HepG2 (cell line): Measurements from ENCODE around the gene WLS. TPM values are rescaled to one million over a fixed set of nuclear protein-coding genes. Genes with fewer than 3 reads are reported as not detected.

Source experiments
- ATAC-seq: fragments of 200-7000 bp; cut with Tn5 transposase; 3 replicates; pipeline ENCODE4 v1.9.1; 2020; ENCODE audit warnings: mild to moderate bottlenecking, moderate library complexity
- BruUV-seq: library from RNA; stranded (reverse); fragments of 400-500 nt; replicated peaks from 2 replicates; lab custom pipeline; 2021; lab: Mats Ljungman, UMichigan
- CTCF ChIA-PET: fragments of 300-600 bp; formaldehyde crosslinking; extraction: SDS; loops from one replicate; lab custom pipeline; 2021; ENCODE audit warnings: low total read pairs, inconsistent platforms, low intra/inter-chr PET ratio; lab: Yijun Ruan, JAX
- POLR2A ChIA-PET: fragments of 350-600 bp; sonication (Branson Sonifier 250); formaldehyde crosslinking; loops from one replicate; lab custom pipeline; 2020; ENCODE audit warnings: antibody characterized with exemption, inconsistent platforms; lab: Yijun Ruan, JAX
- DNase-seq: peaks from one replicate; pipeline ENCODE4 v3.0.0-alpha.2; 2015; ENCODE audit warnings: low spot score
- FAIRE-seq: peaks from 3 replicates; lab custom pipeline; 2011; peaks lifted over from hg19 to GRCh38; lab: Jason Lieb, UNC
- H2AFZ ChIP-seq: one replicate; pipeline ENCODE4 v1.6.1; 2011; ENCODE audit warnings: low read length, inconsistent platforms
- H3K27ac ChIP-seq: fragments of 300-600 bp; 3 replicates; pipeline ENCODE4 v1.8.0; 2011; ENCODE audit warnings: mixed run types, mild to moderate bottlenecking, mixed read lengths, low read length, inconsistent platforms; ENCODE audit not compliant: insufficient read depth; ENCODE audit errors: extremely low read length
- H3K27me3 ChIP-seq, 2 experiments: fragments of 200-600 bp in 1 of 2; 2 replicates in 1 of 2; 3 replicates in 1 of 2; pipeline versions ENCODE4 v1.6.0 to v1.8.0; 2011; ENCODE audit warnings: low read length in 2 of 2, mild to moderate bottlenecking in 2 of 2, moderate library complexity in 2 of 2, inconsistent platforms in 1 of 2; ENCODE audit not compliant: insufficient read depth in 2 of 2, control insufficient read depth in 1 of 2
- H3K36me3 ChIP-seq, 2 experiments: fragments of 200-600 bp in 1 of 2; replicated peaks in 1 of 2; 2 replicates in 1 of 2; 3 replicates in 1 of 2; pipeline versions ENCODE4 v1.5.1 to v1.8.0; 2011; ENCODE audit warnings: low read length in 2 of 2, inconsistent platforms in 1 of 2; ENCODE audit not compliant: insufficient read depth in 2 of 2, control insufficient read depth in 1 of 2
- H3K4me1 ChIP-seq: 2 replicates; pipeline ENCODE4 v1.5.1; 2012; ENCODE audit warnings: low read length, inconsistent platforms; ENCODE audit not compliant: insufficient read depth
- H3K4me2 ChIP-seq: 2 replicates; pipeline ENCODE4 v1.6.0; 2011; ENCODE audit warnings: low read depth, low read length, inconsistent platforms
- H3K4me3 ChIP-seq, 3 experiments: fragments of 200-600 bp in 1 of 3; sonication (generic), shearing (Covaris generic) in 1 of 3; replicated peaks in 1 of 3; 2 replicates each; pipeline ENCODE4 v1.5.1; 2011 to 2016; ENCODE audit warnings: low read length in 3 of 3, inconsistent platforms in 2 of 3, low read depth in 2 of 3, mild to moderate bottlenecking in 2 of 3, control low read depth in 1 of 3, mixed read lengths in 1 of 3; ENCODE audit not compliant: insufficient read depth in 1 of 3
- H3K79me2 ChIP-seq: one replicate; pipeline ENCODE4 v1.6.1; 2011; ENCODE audit warnings: low read length, inconsistent platforms; ENCODE audit not compliant: insufficient read depth
- H3K9ac ChIP-seq: 2 replicates; pipeline ENCODE4 v1.6.0; 2011; ENCODE audit warnings: mild to moderate bottlenecking, low read depth, low read length, inconsistent platforms; ENCODE audit not compliant: insufficient read depth
- H3K9me3 ChIP-seq: 2 replicates; pipeline ENCODE4 v1.5.1; 2012; ENCODE audit warnings: mild to moderate bottlenecking, low read length
- H4K20me1 ChIP-seq: 2 replicates; pipeline ENCODE4 v1.6.0; 2011; ENCODE audit warnings: inconsistent platforms, mild to moderate bottlenecking, low read length, moderate library complexity; ENCODE audit not compliant: insufficient read depth
- IRF1 ChIP-seq: sonication (generic); formaldehyde crosslinking; IDR thresholded peaks from 2 replicates; pipeline ENCODE4 v1.4.0; 2020; ENCODE audit warnings: low read depth, mild to moderate bottlenecking, missing genetic modification reagents
- ZMAT3 ChIP-seq: sonication (generic); formaldehyde crosslinking; conservative IDR thresholded peaks from 2 replicates; pipeline ENCODE4 v1.7.0; 2021; ENCODE audit warnings: missing genetic modification reagents
- WGBS: methylation state at CpG from one replicate; pipeline ENCODE4 v1.1.6; 2017; ENCODE audit warnings: low lambda C conversion rate; 5-methylcytosine and 5-hydroxymethylcytosine counted together
- in situ Hi-C: cut with HindIII; loops from 2 replicates; pipeline ENCODE4 v1.10.0; 2017; ENCODE audit warnings: low pct_unique_long_range_greater_than_20kb; ENCODE audit not compliant: extremely low pct_ligation_motif_present
- intact Hi-C: fragments of 100-400 bp; cut with micrococcal nuclease; formaldehyde crosslinking; loops from one replicate; pipeline ENCODE4 v1.10.0; 2022; ENCODE audit not compliant: unreplicated experiment
- polyA plus RNA-seq, 8 experiments: library from polyadenylated mRNA; depleted of rRNA in 3 of 8; stranded (reverse) in 7 of 8; unstranded in 1 of 8; fragments of >200 nt; fragmentation: Illumina TruSeq in 4 of 8; extraction: Trizol in 4 of 8; gene quantifications; 2 replicates each; pipeline versions ENCODE4 v1.2.1 to v1.2.3, GENCODE V29; 2011 to 2016; ENCODE audit warnings: low read depth in 4 of 8, missing spikeins in 1 of 8, mixed read lengths in 1 of 8; ENCODE audit not compliant: insufficient read depth in 1 of 8
- total RNA-seq, 5 experiments: library from RNA; depleted of rRNA; stranded (reverse); fragments of >200 nt; fragmentation: Illumina TruSeq; extraction: Trizol; gene quantifications; 2 replicates each; pipeline ENCODE4 v1.2.3, GENCODE V29; 2016; ENCODE audit warnings: low read depth in 1 of 5
- TF ChIP-seq, protein P1 (sequence below): sonication (generic); formaldehyde crosslinking; IDR thresholded peaks from 2 replicates; pipeline ENCODE4 v1.4.0; 2020; ENCODE audit warnings: mild to moderate bottlenecking, missing genetic modification reagents
- TF ChIP-seq, protein P2 (sequence below): sonication (generic); formaldehyde crosslinking; IDR thresholded peaks from 2 replicates; pipeline ENCODE4 v1.4.0; 2020; ENCODE audit warnings: mild to moderate bottlenecking, missing genetic modification reagents

WLS gene
- total and polyA plus RNA-seq, 2 of the 13 experiments (the other 11 are each of a cell fraction or from before 2014, with no cell fraction given), result not detected

DNA sequence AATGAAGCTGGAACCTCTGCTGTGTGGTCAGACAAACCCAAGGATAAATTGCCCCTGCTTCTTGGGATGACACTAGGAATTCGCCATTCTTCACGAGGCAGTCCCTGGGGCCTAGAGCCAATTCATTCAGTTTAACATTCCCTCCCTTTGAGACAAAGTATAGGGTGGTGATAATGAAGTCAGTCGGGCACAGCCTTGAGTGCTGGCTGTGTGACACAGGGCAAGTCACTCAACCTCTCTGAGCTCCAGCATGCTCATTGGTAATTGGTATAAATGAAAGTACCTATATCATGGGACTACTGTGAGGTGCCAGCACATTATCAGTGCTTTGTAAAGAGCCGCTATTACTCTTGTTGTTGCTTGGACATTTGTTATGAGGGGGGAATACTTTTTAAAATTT lies 117.0 kb downstream of the WLS start:
- Histone ChIP-seq H3K9me3 (no peaks in the 10 kb centered on the region), H3K4me2 (no peak overlapping the region), H3K27ac (no peak overlapping the region), H3K36me3 (no peaks in the 10 kb centered on the region), H3K9ac (no peak overlapping the region), H4K20me1 (no peaks in the 10 kb centered on the region; the same call in 1 of the 2 replicates), H3K27me3 (peaks cover 0 to 5% of the 10 kb centered on the region in 2 experiments; a peak in 4 of 5 replicates), H3K4me3 (no peak overlapping the region), H3K4me1 (peaks cover 8% of the 10 kb centered on the region), H3K79me2 (no peaks in the 10 kb centered on the region), H2AFZ (no peak overlapping the region)
- ATAC-seq, result no peak
- ChIA-PET POLR2A (no interaction called here), CTCF (interaction anchor here (2.6 kb wide), 1 partner anchor 206 kb away, joined by 18 read pairs; no protein-coding TSS in a partner anchor)
- FAIRE-seq, result no peak
- no TSS peak for BruUV-seq
- intact Hi-C loops (loop anchor here (5.0 kb wide), 1 partner anchor 327 kb away; no protein-coding TSS in a partner anchor), in situ Hi-C loops (loop anchor here (5.0 kb wide), 2 partner anchors 227 to 1622 kb away; no protein-coding TSS in a partner anchor)
- 0% methylated on average over 2 of the region's 4 CpGs for WGBS
- TF ChIP-seq, protein P1, sequence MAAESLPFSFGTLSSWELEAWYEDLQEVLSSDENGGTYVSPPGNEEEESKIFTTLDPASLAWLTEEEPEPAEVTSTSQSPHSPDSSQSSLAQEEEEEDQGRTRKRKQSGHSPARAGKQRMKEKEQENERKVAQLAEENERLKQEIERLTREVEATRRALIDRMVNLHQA, result no peak
- no peak for DNase-seq

DNA sequence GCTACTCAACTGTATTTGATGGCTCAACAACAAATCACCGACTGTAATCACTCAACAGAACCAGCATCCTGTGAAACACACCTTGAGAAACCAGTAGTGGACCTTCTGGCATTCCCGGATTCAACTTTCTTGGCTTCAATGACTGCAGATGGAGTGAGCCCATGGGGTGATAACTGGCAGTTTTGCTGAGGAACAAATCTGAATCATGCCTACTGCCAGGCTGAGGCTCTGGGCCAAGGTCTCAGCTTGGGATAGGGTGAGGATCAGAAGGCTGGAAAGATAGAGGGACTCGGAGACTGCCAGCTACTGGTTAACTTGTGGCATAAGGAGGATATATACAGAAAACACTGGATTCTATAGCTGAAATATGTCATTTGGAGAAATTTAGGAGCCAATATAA lies 118.4 kb downstream of the WLS start:
- H3K9me3 ChIP-seq, result no peaks in the 10 kb centered on the region
- in situ Hi-C loops, result no loop called here
- no peak overlapping the region for H3K27ac ChIP-seq
- ATAC-seq (no peak), DNase-seq (no peak), FAIRE-seq (no peak)
- H3K4me2 ChIP-seq, result no peak overlapping the region
- no peak overlapping the region for H3K4me3 ChIP-seq
- no peaks in the 10 kb centered on the region for H3K36me3 ChIP-seq
- CTCF ChIA-PET, result no interaction called here
- no peaks in the 10 kb centered on the region for H3K79me2 ChIP-seq
- H3K27me3 ChIP-seq, result peaks cover 0 to 5% of the 10 kb centered on the region in 2 experiments; a peak in 4 of 5 replicates
- no peak overlapping the region for H3K9ac ChIP-seq
- 2% methylated on average over 3 of the region's 3 CpGs for WGBS
- H4K20me1 ChIP-seq, result no peaks in the 10 kb centered on the region; the same call in 1 of the 2 replicates
- H3K4me1 ChIP-seq, result peaks cover 8% of the 10 kb centered on the region
- no TSS peak for BruUV-seq
- intact Hi-C loops, result no loop called here
- no peak for TF ChIP-seq IRF1 (CRISPR knock-in tag)
- TF ChIP-seq, protein P2, sequence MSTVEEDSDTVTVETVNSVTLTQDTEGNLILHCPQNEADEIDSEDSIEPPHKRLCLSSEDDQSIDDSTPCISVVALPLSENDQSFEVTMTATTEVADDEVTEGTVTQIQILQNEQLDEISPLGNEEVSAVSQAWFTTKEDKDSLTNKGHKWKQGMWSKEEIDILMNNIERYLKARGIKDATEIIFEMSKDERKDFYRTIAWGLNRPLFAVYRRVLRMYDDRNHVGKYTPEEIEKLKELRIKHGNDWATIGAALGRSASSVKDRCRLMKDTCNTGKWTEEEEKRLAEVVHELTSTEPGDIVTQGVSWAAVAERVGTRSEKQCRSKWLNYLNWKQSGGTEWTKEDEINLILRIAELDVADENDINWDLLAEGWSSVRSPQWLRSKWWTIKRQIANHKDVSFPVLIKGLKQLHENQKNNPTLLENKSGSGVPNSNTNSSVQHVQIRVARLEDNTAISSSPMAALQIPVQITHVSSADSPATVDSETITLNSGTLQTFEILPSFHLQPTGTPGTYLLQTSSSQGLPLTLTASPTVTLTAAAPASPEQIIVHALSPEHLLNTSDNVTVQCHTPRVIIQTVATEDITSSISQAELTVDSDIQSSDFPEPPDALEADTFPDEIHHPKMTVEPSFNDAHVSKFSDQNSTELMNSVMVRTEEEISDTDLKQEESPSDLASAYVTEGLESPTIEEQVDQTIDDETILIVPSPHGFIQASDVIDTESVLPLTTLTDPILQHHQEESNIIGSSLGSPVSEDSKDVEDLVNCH (CRISPR knock-in tag), result no peak
- no peak for TF ChIP-seq ZMAT3 (CRISPR knock-in tag)
- POLR2A ChIA-PET, result no interaction called here
- H2AFZ ChIP-seq, result no peak overlapping the region
